GM12891 (cell line): ENCODE results near the gene MACC1.

Experiments
- DNase-seq: peaks from one replicate; pipeline ENCODE4 v3.0.0; 2011; ENCODE audit warnings: low spot score; ENCODE audit not compliant: insufficient read length
- FAIRE-seq: peaks from 2 replicates; lab custom pipeline; 2011; peaks lifted over from hg19 to GRCh38; lab: Jason Lieb, UNC
- PAX5 ChIP-seq: IDR thresholded peaks from 2 replicates; pipeline ENCODE4 v1.6.1; 2011; ENCODE audit warnings: low read length, moderate library complexity, mild to moderate bottlenecking; ENCODE audit not compliant: insufficient read depth, severe bottlenecking
- POLR2A ChIP-seq: IDR thresholded peaks from 2 replicates; pipeline ENCODE4 v1.6.1; 2011; ENCODE audit warnings: low read depth, low read length, control low read depth
- POLR2AphosphoS5 ChIP-seq: IDR thresholded peaks from 2 replicates; pipeline ENCODE4 v1.6.1; 2011; ENCODE audit warnings: low read depth, low read length, control low read depth
- POU2F2 ChIP-seq: IDR thresholded peaks from 2 replicates; pipeline ENCODE4 v1.6.1; 2011; ENCODE audit warnings: low read depth, mild to moderate bottlenecking, control low read depth, low read length, moderate library complexity
- SPI1 ChIP-seq: IDR thresholded peaks from 2 replicates; pipeline ENCODE4 v1.6.1; 2011; ENCODE audit warnings: low read depth, low read length, control low read depth
- TAF1 ChIP-seq: IDR thresholded peaks from 2 replicates; pipeline ENCODE4 v1.6.1; 2011; ENCODE audit warnings: low read depth, low read length, control low read depth

The MACC1 gene

DNA sequence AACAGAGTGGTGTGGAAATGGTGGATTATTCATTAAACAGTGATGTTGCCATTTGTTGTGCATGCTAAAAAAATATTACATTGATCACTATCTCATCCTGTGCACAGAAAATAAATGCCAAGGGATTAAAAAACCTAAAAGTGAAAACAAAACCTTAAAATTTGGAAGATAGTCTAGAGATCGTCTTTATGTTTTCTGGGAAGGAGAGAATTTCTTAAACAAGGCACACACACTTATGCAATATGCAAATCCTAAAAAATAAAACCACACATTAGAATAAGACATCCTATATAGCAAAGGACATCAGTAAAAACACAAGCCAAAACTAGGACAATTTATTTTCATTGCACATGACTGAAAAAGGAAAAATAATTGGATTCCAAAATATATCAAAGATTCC, 54.5 kb downstream of the MACC1 start:
- DNase-seq, result no peak
- TF ChIP-seq PAX5 (no peak), POLR2A (no peak), TAF1 (no peak), POLR2AphosphoS5 (no peak), SPI1 (no peak), POU2F2 (no peak)
- FAIRE-seq, result no peak

GRCh38 chr7:20159226-20159747, 57.9 kb downstream of the MACC1 start:
- FAIRE-seq (no peak), DNase-seq (no peak)
- no peak for TF ChIP-seq SPI1
- TF ChIP-seq POLR2AphosphoS5, result no peak
- no peak for TF ChIP-seq POLR2A
- no peak for TF ChIP-seq TAF1
- no peak for TF ChIP-seq POU2F2
- no peak for TF ChIP-seq PAX5

DNA sequence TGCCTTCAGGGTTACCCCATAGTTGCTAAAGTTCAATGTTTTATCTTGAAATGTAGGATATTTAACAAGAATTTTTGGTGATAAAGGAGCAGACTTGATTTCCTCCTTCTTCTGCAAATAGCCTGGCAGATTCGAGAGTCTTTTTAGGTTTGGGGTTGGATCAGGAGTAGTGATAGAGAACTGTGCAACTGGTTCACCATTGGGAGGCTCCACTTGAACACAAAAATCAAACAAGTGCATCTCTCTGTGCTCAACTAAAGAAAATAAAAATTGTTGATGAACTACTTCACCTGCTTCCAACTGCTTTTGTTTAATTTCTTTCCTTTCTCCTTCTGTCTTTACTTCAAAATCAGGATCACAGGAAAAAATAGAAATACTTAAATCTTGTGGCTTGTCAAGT, 58.5 kb downstream of the MACC1 start:
- TF ChIP-seq POLR2A (no peak), PAX5 (no peak), TAF1 (no peak), SPI1 (no peak), POU2F2 (no peak), POLR2AphosphoS5 (no peak)
- DNase-seq (no peak), FAIRE-seq (no peak)

- DNase-seq, result no peak
- TF ChIP-seq POU2F2, result no peak
- no peak for TF ChIP-seq PAX5
- no peak for TF ChIP-seq SPI1
- TF ChIP-seq POLR2A, result no peak
- TF ChIP-seq TAF1, result no peak
- no peak for TF ChIP-seq POLR2AphosphoS5
- no peak for FAIRE-seq
Measured at GRCh38 chr7:20157456-20157855, 59.7 kb downstream of the MACC1 start.

GRCh38 chr7:20153999-20154398, 63.2 kb downstream of the MACC1 start:
- FAIRE-seq (no peak), DNase-seq (no peak)
- TF ChIP-seq POLR2A (no peak), TAF1 (no peak), SPI1 (no peak), POLR2AphosphoS5 (no peak), PAX5 (no peak), POU2F2 (no peak)

DNA sequence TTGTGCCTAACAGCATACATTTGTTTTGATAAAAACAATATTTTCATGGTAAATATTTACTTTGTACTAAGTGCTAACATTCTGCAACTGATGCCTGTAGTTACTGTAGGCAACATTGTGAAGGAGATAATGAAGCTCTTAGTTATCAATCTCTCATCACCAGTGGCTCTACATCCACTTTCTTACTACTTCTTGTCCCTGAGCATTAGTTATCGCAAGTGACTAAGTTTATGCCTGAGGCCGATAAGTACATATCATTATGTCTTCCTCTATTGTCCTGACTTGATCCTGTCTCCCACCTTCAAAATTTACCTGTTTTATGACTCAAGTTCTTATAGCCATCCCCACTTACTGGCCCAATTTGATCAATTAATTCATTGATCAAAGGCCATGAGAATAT, 63.6 kb downstream of the MACC1 start:
- TF ChIP-seq SPI1 (no peak), POLR2AphosphoS5 (no peak), POU2F2 (no peak), PAX5 (no peak), POLR2A (no peak), TAF1 (no peak)
- DNase-seq, result no peak
- no peak for FAIRE-seq

GRCh38 chr7:20152511-20152910, 64.7 kb downstream of the MACC1 start:
- no peak for DNase-seq
- TF ChIP-seq PAX5 (no peak), POLR2A (no peak), SPI1 (no peak), POU2F2 (no peak), POLR2AphosphoS5 (no peak), TAF1 (no peak)

DNA sequence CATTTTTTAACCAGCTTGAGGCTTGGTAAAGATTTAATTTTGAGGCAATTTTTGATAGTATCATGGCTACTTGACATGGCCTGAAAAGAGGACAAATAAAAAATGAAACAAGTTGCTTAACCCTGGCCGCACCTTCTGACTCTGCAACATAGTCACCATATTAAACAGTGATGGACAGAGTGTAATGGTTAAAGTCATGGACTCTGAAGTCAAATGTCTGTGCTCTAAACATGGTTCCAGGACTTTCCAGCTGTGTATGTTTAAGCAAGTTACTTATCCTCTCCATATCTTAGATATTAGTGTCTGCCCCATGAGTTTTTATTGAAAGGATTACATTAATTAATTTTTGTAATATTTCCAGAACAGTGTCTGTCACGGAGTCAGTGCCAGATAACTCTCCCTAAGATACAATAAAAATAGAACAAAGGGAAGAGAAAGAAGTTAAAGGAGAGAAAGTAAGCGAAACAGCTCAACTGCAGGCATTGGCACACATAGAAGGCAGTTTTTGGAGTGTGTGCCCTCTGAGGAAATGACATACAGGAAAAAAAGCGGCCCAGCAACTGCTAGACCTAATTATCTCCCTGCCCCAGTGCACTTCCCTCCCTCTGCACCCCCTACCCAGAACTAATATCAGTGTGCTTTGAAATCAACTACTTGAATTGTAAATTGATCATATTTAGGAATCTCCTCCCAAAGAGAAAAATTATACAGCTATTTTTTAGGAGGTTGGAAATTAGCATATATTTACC, 65.3 kb downstream of the MACC1 start:
- FAIRE-seq (no peak), DNase-seq (no peak)
- no peak for TF ChIP-seq TAF1

More at GRCh38 chr7:20152511-20152910, 64.7 kb downstream of the MACC1 start:
- no peak for FAIRE-seq

DNA sequence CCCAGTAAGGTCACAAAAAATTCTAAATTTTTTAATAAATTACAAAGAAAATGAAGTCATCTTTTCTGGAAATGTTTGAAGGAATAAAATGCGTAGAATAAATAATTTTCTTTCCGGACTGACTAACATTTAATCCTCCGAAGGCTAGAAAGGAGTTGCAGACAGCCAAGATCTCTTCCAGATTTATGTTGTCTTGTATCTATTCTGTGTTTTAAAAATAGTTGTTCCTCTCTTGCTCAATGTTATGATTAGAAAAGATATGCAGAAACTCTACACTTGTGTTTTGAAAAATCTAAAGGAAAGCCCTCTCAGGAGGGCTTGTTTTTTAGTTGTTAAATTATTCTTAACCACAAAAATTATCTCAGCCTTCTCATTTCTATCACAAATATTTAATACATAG, 70.7 kb downstream of the MACC1 start:
- FAIRE-seq (no peak), DNase-seq (no peak)
- TF ChIP-seq POLR2AphosphoS5 (no peak), PAX5 (no peak), POLR2A (no peak), POU2F2 (no peak), TAF1 (no peak), SPI1 (no peak)

- FAIRE-seq, result no peak
- DNase-seq, result no peak
- TF ChIP-seq TAF1 (no peak), POU2F2 (no peak), POLR2A (no peak), SPI1 (no peak), POLR2AphosphoS5 (no peak), PAX5 (no peak)
Measured at GRCh38 chr7:20144801-20145200, 72.4 kb downstream of the MACC1 start.

GRCh38 chr7:20141666-20142065, 75.5 kb downstream of the MACC1 start:
- TF ChIP-seq POLR2AphosphoS5 (no peak), TAF1 (no peak), SPI1 (no peak), POLR2A (no peak), POU2F2 (no peak), PAX5 (no peak)
- DNase-seq (no peak), FAIRE-seq (no peak)
